Neural progenitor cell (in vitro differentiated cells): Measurements from ENCODE around the gene FAM98C.

Source experiments
- CTCF ChIP-seq: fragments of 200-600 bp; sonication (generic); IDR thresholded peaks from 2 replicates; pipeline ENCODE4 v1.5.1; 2017; ENCODE audit warnings: antibody characterized with exemption, mild to moderate bottlenecking
- EZH2phosphoT487 ChIP-seq: fragments of 200-600 bp; sonication (generic); IDR thresholded peaks from 2 replicates; pipeline ENCODE4 v1.6.1; 2017; ENCODE audit warnings: antibody characterized with exemption

GRCh38 chr19:38387550-38388348 is 15.1 kb upstream of the FAM98C start, which contains the start of gene GGN:
- TF ChIP-seq EZH2phosphoT487: no peak
- TF ChIP-seq CTCF: no peak
